ENCODE results near the gene CADPS. TPM values are rescaled to one million over a fixed set of nuclear protein-coding genes. Genes with fewer than 3 reads are reported as not detected.

Gene CADPS
- polyA plus RNA-seq, 1 of the 3 experiments (the other 2 are of a cell fraction) = 5.8 TPM

GRCh38 chr3:62369476-62369743, 505.8 kb downstream of the CADPS start:
- Histone ChIP-seq H4K20me1 (ENCODE audit: insufficient read depth) (no peaks in the 10 kb centered on the region), H3K9me3 (no peaks in the 10 kb centered on the region), H3K36me3 (replicated peaks in 1 of 2; ENCODE audit: control insufficient read depth in 1 of 2, insufficient read depth in 2 of 2, low read length in 1 of 2) (no peaks in the 10 kb centered on the region), H3K79me2 (ENCODE audit: insufficient read depth) (no peaks in the 10 kb centered on the region), H3K9ac (no peak overlapping the region), H3F3A (replicated peaks; ENCODE audit: insufficient read depth) (no peaks in the 10 kb centered on the region), H3K27ac (ENCODE audit: low read depth in 2 of 2, low read length in 1 of 2) (no peak overlapping the region), H3K4me1 (ENCODE audit: control insufficient read depth in 1 of 2, insufficient read depth in 2 of 2, low read depth in 1 of 2, low read length in 1 of 2) (peaks cover 0 to 5% of the 10 kb centered on the region in 2 experiments; a peak in 1 of 4 replicates), H3K27me3 (ENCODE audit: insufficient read depth) (peaks cover 76% of the 10 kb centered on the region), H3K4me2 (peak overlapping the region; percentile 44), H3K4me3 (ENCODE audit: low read depth in 2 of 2, low read length in 1 of 2) (no peak overlapping the region), H3K9me2 (no peaks in the 10 kb centered on the region), H2AFZ (ENCODE audit: low read depth) (no peak overlapping the region)
- CTCF ChIA-PET = interaction anchor here (0.6 to 2.3 kb wide), 7 partner anchors 12 to 190 kb away, joined by 3 to 8 read pairs (median 4); no protein-coding TSS in a partner anchor
- TF ChIP-seq MEF2A (IDR thresholded peaks at IDR 0.05; ENCODE audit: borderline replicate concordance, low read depth) (no peak), MAX (IDR thresholded peaks at IDR 0.05; ENCODE audit: low read depth) (no peak), ELF1 (IDR thresholded peaks at IDR 0.05) (no peak), POLR2AphosphoS5 (IDR thresholded peaks at IDR 0.05; ENCODE audit: low read depth, low read length) (no peak), CTCF (IDR thresholded peaks at IDR 0.05) (no peak), EZH2phosphoT487 (IDR thresholded peaks at IDR 0.05; ENCODE audit: borderline replicate concordance, low read depth) (no peak), EP300 (IDR thresholded peaks at IDR 0.05; ENCODE audit: borderline replicate concordance in 1 of 2, low read depth in 1 of 2, low read length in 1 of 2) (no peak), IRF3 (IDR thresholded peaks at IDR 0.05; ENCODE audit: low read depth, low read length) (no peak), RFX5 (IDR thresholded peaks at IDR 0.05; ENCODE audit: low read length) (no peak)
- TF ChIP-seq, protein P1, sequence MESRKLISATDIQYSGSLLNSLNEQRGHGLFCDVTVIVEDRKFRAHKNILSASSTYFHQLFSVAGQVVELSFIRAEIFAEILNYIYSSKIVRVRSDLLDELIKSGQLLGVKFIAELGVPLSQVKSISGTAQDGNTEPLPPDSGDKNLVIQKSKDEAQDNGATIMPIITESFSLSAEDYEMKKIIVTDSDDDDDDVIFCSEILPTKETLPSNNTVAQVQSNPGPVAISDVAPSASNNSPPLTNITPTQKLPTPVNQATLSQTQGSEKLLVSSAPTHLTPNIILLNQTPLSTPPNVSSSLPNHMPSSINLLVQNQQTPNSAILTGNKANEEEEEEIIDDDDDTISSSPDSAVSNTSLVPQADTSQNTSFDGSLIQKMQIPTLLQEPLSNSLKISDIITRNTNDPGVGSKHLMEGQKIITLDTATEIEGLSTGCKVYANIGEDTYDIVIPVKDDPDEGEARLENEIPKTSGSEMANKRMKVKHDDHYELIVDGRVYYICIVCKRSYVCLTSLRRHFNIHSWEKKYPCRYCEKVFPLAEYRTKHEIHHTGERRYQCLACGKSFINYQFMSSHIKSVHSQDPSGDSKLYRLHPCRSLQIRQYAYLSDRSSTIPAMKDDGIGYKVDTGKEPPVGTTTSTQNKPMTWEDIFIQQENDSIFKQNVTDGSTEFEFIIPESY (IDR thresholded peaks at IDR 0.05; ENCODE audit: borderline replicate concordance, low read depth) = no peak
- POLR2A ChIA-PET = no interaction called here
- 6% methylated on average over 11 of the region's 12 CpGs for WGBS (ENCODE audit: low lambda C conversion rate)
- DNase-seq = no peak

Measured in SK-N-SH (cell line).